Muscle of back (tissue), 11 donors: ENCODE data around the gene GATAD2A. TPM values are rescaled to one million over a fixed set of nuclear protein-coding genes. Genes with fewer than 3 reads are reported as not detected.

Source experiments
- DNase-seq, 3 donors: peaks; one replicate each; pipeline versions ENCODE4 v3.0.0 to v3.0.0-alpha.2; 2013
- polyA plus RNA-seq, 10 donors: library from polyadenylated mRNA; unstranded; fragments of 120-200 nt; gene quantifications; one replicate each; pipeline ENCODE4 v1.2.1, GENCODE V29; 2013; ENCODE audit not compliant: insufficient read length in 10 of 10

GATAD2A gene
- polyA plus RNA-seq, 10 donors: 44.1 to 57.1 (median 47.3) TPM

GRCh38 chr19:19487950-19488874 lies 82.7 kb downstream of the GATAD2A start:
- DNase-seq: no peak

GRCh38 chr19:19488875-19489690 lies 83.6 kb downstream of the GATAD2A start:
- peak; percentile 86 to 95 (median 93) for DNase-seq

GRCh38 chr19:19489804-19490204 lies 84.3 kb downstream of the GATAD2A start:
- peak in 1 of 3 donors; percentile 31 for DNase-seq

GRCh38 chr19:19490214-19490968 lies 84.9 kb downstream of the GATAD2A start:
- peak; percentile 83 to 93 (median 89) for DNase-seq

GRCh38 chr19:19491321-19492025 lies 86.0 kb downstream of the GATAD2A start:
- DNase-seq: no peak

- DNase-seq: no peak
Measured at GRCh38 chr19:19492026-19492610, 86.6 kb downstream of the GATAD2A start.

GRCh38 chr19:19493841-19494546 lies 88.5 kb downstream of the GATAD2A start:
- DNase-seq: no peak

- DNase-seq: no peak
Measured at GRCh38 chr19:19495614-19496603, 90.4 kb downstream of the GATAD2A start.

GRCh38 chr19:19498255-19498991 lies 92.9 kb downstream of the GATAD2A start:
- DNase-seq: no peak

- no peak for DNase-seq
Measured at GRCh38 chr19:19499272-19499995, 94.0 kb downstream of the GATAD2A start.

GRCh38 chr19:19500975-19501644 lies 95.6 kb downstream of the GATAD2A start:
- DNase-seq: no peak

GRCh38 chr19:19501798-19502197 lies 96.3 kb downstream of the GATAD2A start:
- no peak for DNase-seq

- DNase-seq: no peak
Measured at GRCh38 chr19:19502281-19502680, 96.8 kb downstream of the GATAD2A start.

GRCh38 chr19:19502808-19503602 lies 97.5 kb downstream of the GATAD2A start:
- DNase-seq: no peak

- DNase-seq: no peak
Measured at GRCh38 chr19:19504754-19505668, 99.5 kb downstream of the GATAD2A start.
